NCI-H2196 treated with DMSO at 0.1 percent for 48 hours (cell line): ENCODE data around the gene OLFML1.

Experiments
- DNase-seq: peaks from one replicate; lab custom pipeline; 2025; ENCODE audit not compliant: unreplicated experiment; lab: John Stamatoyannopoulos, UW

Gene OLFML1

GRCh38 chr11:7531011-7531410 is 45.7 kb downstream of the OLFML1 start:
- DNase-seq, result no peak

- DNase-seq, result no peak
Measured at GRCh38 chr11:7532405-7533145, 47.3 kb downstream of the OLFML1 start.

- DNase-seq, result no peak
Measured at GRCh38 chr11:7533199-7534041, 48.1 kb downstream of the OLFML1 start.

GRCh38 chr11:7534042-7534378 is 48.7 kb downstream of the OLFML1 start:
- DNase-seq, result no peak

GRCh38 chr11:7536100-7536499 is 50.8 kb downstream of the OLFML1 start:
- DNase-seq, result no peak

GRCh38 chr11:7537265-7537664 is 52.0 kb downstream of the OLFML1 start:
- DNase-seq, result no peak

- no peak for DNase-seq
Measured at GRCh38 chr11:7538031-7538430, 52.7 kb downstream of the OLFML1 start.

- DNase-seq, result no peak
Measured at GRCh38 chr11:7538466-7539454, 53.5 kb downstream of the OLFML1 start.

GRCh38 chr11:7540830-7541555 is 55.7 kb downstream of the OLFML1 start:
- DNase-seq, result peak; percentile 36

GRCh38 chr11:7543302-7543701 is 58.0 kb downstream of the OLFML1 start:
- DNase-seq, result no peak

GRCh38 chr11:7544021-7544420 is 58.7 kb downstream of the OLFML1 start:
- no peak for DNase-seq

GRCh38 chr11:7545611-7546010 is 60.3 kb downstream of the OLFML1 start:
- no peak for DNase-seq

- DNase-seq, result no peak
Measured at GRCh38 chr11:7546324-7546791, 61.1 kb downstream of the OLFML1 start.

GRCh38 chr11:7547687-7548086 is 62.4 kb downstream of the OLFML1 start:
- no peak for DNase-seq

GRCh38 chr11:7548659-7549274 is 63.5 kb downstream of the OLFML1 start:
- no peak for DNase-seq

- DNase-seq, result no peak
Measured at GRCh38 chr11:7549681-7550080, 64.4 kb downstream of the OLFML1 start.

GRCh38 chr11:7551571-7551970 is 66.3 kb downstream of the OLFML1 start:
- no peak for DNase-seq

- DNase-seq, result no peak
Measured at GRCh38 chr11:7552666-7553065, 67.4 kb downstream of the OLFML1 start.

GRCh38 chr11:7555052-7555699 is 69.9 kb downstream of the OLFML1 start:
- no peak for DNase-seq

GRCh38 chr11:7558046-7558445 is 72.7 kb downstream of the OLFML1 start:
- DNase-seq, result no peak
